ENCODE results near the gene CDK19. TPM values are rescaled to one million over a fixed set of nuclear protein-coding genes. Genes with fewer than 3 reads are reported as not detected.

The CDK19 gene
- total and polyA plus RNA-seq, 9 of the 15 experiments (the other 6 are each of a cell fraction or from before 2014, with no cell fraction given) = 3.8 to 15.2 (median 7.4) TPM

DNA sequence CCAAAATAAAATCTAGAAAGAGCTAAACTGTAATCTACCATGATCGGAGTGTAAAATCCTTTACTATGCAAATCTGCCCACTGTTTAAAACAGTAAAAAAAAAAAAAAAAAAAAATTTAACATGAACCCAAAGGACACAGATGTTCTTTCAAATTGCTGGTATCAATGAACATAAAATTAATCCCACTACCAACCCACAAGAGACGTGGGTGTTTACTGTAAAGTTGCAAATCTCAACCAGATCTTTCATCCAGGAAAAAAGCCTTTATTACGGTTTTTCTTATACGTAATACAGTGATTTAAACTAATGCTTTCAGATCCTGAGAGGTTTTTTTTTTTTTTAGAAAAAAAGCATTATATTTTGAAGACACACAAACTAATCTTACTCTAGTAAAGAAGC is 2.5 kb downstream of the CDK19 start:
- DNase-seq (ENCODE audit: extremely low read depth in 1 of 4, low spot score in 3 of 4) = no peak
- Histone ChIP-seq H2AFZ (ENCODE audit: low read depth, low read length) (no peak overlapping the region), H3K4me2 (ENCODE audit: insufficient read depth, low read length) (no peak overlapping the region), H3K27me3 (ENCODE audit: control insufficient read depth in 2 of 2, insufficient read depth in 2 of 2, low read length in 2 of 2) (no peaks in the 10 kb centered on the region), H3K27ac (ENCODE audit: extremely low read depth, low read depth, low read length) (no peak overlapping the region), H3K9me1 (ENCODE audit: control insufficient read depth, insufficient read depth, low read length) (no peaks in the 10 kb centered on the region), H3K9ac (ENCODE audit: insufficient read depth in 1 of 2, low read depth in 2 of 2, low read length in 2 of 2) (no peak overlapping the region), H4K20me1 (replicated peaks; ENCODE audit: control insufficient read depth, insufficient read depth, low read length) (peaks cover 7% of the 10 kb centered on the region; the same call in 1 of the 2 replicates), H3K4me1 (replicated peaks in 1 of 2; ENCODE audit: control insufficient read depth in 2 of 2, insufficient read depth in 2 of 2, low read length in 2 of 2) (peaks cover 13 to 20% of the 10 kb centered on the region in 2 experiments), H3K4me3 (no peak overlapping the region), H3K79me2 (ENCODE audit: control insufficient read depth, insufficient read depth, low read length) (peaks cover 27% of the 10 kb centered on the region), H3K9me3 (replicated peaks; ENCODE audit: control insufficient read depth, insufficient read depth, low read depth, low read length) (no peaks in the 10 kb centered on the region), H3K36me3 (ENCODE audit: control insufficient read depth, insufficient read depth, low read length) (no peaks in the 10 kb centered on the region)
- 95% methylated on average over 4 of the region's 4 CpGs for WGBS (ENCODE audit: insufficient coverage, low coverage, missing lambda C conversion rate)
- no peak for ATAC-seq
- intact Hi-C loops (cut with micrococcal nuclease) (loop anchor here (5.0 kb wide), 1 partner anchor 130 kb away; no protein-coding TSS in a partner anchor), in situ Hi-C loops (cut with MboI) (no loop called here)
- BruUV-seq (replicated peaks) = no TSS peak
- CTCF ChIA-PET (ENCODE audit: low intra/inter-chr PET ratio) = no interaction called here
- POLR2A ChIA-PET = interaction anchor here (1.3 to 4.4 kb wide), 2 partner anchors 62 to 63 kb away, joined by 6 to 125 read pairs; partner anchors contain the start of gene AMD1
- TF ChIP-seq, protein P1, sequence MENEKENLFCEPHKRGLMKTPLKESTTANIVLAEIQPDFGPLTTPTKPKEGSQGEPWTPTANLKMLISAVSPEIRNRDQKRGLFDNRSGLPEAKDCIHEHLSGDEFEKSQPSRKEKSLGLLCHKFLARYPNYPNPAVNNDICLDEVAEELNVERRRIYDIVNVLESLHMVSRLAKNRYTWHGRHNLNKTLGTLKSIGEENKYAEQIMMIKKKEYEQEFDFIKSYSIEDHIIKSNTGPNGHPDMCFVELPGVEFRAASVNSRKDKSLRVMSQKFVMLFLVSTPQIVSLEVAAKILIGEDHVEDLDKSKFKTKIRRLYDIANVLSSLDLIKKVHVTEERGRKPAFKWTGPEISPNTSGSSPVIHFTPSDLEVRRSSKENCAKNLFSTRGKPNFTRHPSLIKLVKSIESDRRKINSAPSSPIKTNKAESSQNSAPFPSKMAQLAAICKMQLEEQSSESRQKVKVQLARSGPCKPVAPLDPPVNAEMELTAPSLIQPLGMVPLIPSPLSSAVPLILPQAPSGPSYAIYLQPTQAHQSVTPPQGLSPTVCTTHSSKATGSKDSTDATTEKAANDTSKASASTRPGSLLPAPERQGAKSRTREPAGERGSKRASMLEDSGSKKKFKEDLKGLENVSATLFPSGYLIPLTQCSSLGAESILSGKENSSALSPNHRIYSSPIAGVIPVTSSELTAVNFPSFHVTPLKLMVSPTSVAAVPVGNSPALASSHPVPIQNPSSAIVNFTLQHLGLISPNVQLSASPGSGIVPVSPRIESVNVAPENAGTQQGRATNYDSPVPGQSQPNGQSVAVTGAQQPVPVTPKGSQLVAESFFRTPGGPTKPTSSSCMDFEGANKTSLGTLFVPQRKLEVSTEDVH (IDR thresholded peaks at IDR 0.05; ENCODE audit: low read depth, partially characterized antibody) = no peak
- TF ChIP-seq SMARCE1 (IDR thresholded peaks at IDR 0.05) (no peak), POU5F1 (IDR thresholded peaks at IDR 0.05; ENCODE audit: borderline replicate concordance, low read depth, low read length, partially characterized antibody) (no peak), MCM2 (IDR thresholded peaks at IDR 0.05; ENCODE audit: low read depth) (no peak), POLR2H (tag; IDR thresholded peaks at IDR 0.05; ENCODE audit: low read depth) (0 out of 2 replicates have a peak, but pooled peaks have one; percentile 24)
- no peak for FAIRE-seq

Data from K562 (cell line).